Globus pallidus (tissue), 1 donor: Measurements from ENCODE around the gene RHO.
A peak's percentile ranks its signal among the peaks of the same experiment; 100 is the strongest.
"Not testable (repeated sequence)": the region's sequence is repeated elsewhere in the genome, so short reads cannot be mapped to it uniquely, and the experiment has no call there.

Experiments
- DNase-seq: peaks from one replicate; pipeline ENCODE4 v3.0.0-alpha.2; 2015; ENCODE audit warnings: low spot score

Gene RHO

GRCh38 chr3:129528589-129529100, at the start of gene RHO:
Gene RHO (plus strand): TSS chr3:129528639. CDS start chr3:129528734, 95 bp downstream.
- DNase-seq = no peak

- not testable (repeated sequence) for DNase-seq
Measured at GRCh38 chr3:129481225-129481765, 47.1 kb upstream of the RHO start.

GRCh38 chr3:129481766-129482332, 46.6 kb upstream of the RHO start:
- DNase-seq = no peak

- DNase-seq = no peak
Measured at GRCh38 chr3:129482721-129483120, 45.7 kb upstream of the RHO start.

GRCh38 chr3:129483870-129484269, 44.6 kb upstream of the RHO start:
- DNase-seq = no peak

- DNase-seq = not testable (repeated sequence)
Measured at GRCh38 chr3:129485146-129485545, 43.3 kb upstream of the RHO start.

GRCh38 chr3:129485721-129486663, 42.4 kb upstream of the RHO start:
- peak; percentile 69 for DNase-seq

GRCh38 chr3:129486664-129487035, 41.8 kb upstream of the RHO start:
- no peak for DNase-seq

- DNase-seq = no peak
Measured at GRCh38 chr3:129487183-129487867, 41.1 kb upstream of the RHO start.

GRCh38 chr3:129487868-129488335, 40.5 kb upstream of the RHO start:
- not testable (repeated sequence) for DNase-seq

- not testable (repeated sequence) for DNase-seq
Measured at GRCh38 chr3:129489258-129489657, 39.2 kb upstream of the RHO start.

- DNase-seq = peak; percentile 92
Measured at GRCh38 chr3:129490273-129490675, 38.2 kb upstream of the RHO start.

- not testable (repeated sequence) for DNase-seq
Measured at GRCh38 chr3:129491077-129491476, 37.4 kb upstream of the RHO start.

GRCh38 chr3:129491794-129492193, 36.6 kb upstream of the RHO start:
- DNase-seq = no peak

- DNase-seq = no peak
Measured at GRCh38 chr3:129492691-129493090, 35.7 kb upstream of the RHO start.

- DNase-seq = no peak
Measured at GRCh38 chr3:129493206-129493605, 35.2 kb upstream of the RHO start.

- DNase-seq = not testable (repeated sequence)
Measured at GRCh38 chr3:129494499-129494898, 33.9 kb upstream of the RHO start.

GRCh38 chr3:129495006-129495639, 33.3 kb upstream of the RHO start:
- not testable (repeated sequence) for DNase-seq

- DNase-seq = not testable (repeated sequence)
Measured at GRCh38 chr3:129497876-129498275, 30.6 kb upstream of the RHO start.

- DNase-seq = not testable (repeated sequence)
Measured at GRCh38 chr3:129498603-129499488, 29.6 kb upstream of the RHO start.
